HG03520 (cell line): ENCODE data around the gene WWP2.
"Not testable (repeated sequence)": the region's sequence is repeated elsewhere in the genome, so short reads cannot be mapped to it uniquely, and the experiment has no call there.

ENCODE experiments used
- ATAC-seq: cut with Tn5 transposase; IDR thresholded peaks from one replicate; pipeline ENCODE4 v1.9.1; 2021; ENCODE audit warnings: mild to moderate bottlenecking, moderate library complexity; ENCODE audit not compliant: unreplicated experiment

The WWP2 gene

GRCh38 chr16:69972935-69973334, 210.8 kb downstream of the WWP2 start:
- not testable (repeated sequence) for ATAC-seq

DNA sequence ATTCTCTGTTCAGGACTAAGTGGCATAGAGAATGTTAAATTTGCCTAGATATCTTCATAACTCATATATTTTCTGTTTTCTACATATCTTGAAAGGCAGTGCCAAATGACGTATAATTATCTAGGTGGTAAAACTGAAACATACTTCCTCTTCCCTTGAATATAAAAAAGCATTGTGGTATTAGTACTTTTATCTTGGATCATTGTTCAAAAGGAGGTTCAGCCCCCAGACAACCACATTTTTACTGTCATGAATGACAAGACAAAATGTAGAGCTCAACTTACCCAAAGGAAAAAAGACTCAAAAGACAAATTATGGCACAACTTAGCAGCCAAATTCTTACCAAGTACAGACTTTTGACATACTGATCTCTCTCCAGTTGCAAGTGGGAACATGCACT, 223.1 kb downstream of the WWP2 start:
- not testable (repeated sequence) for ATAC-seq
